ENCODE data around the gene MOV10. TPM values are rescaled to one million over a fixed set of nuclear protein-coding genes. Genes with fewer than 3 reads are reported as not detected.

Gene MOV10
- polyA plus RNA-seq, 1 donor from 2014 or later: 1.4 TPM

GRCh38 chr1:112634367-112634766 is 40.1 kb upstream of the MOV10 start:
- Histone ChIP-seq H3F3A (ENCODE audit: insufficient read depth, low read length, poor library complexity, severe bottlenecking) (no peaks in the 10 kb centered on the region), H3K9me2 (ENCODE audit: insufficient read depth, low read length) (no peaks in the 10 kb centered on the region), H3K4me2 (ENCODE audit: low read length) (no peak overlapping the region), H3K4me3 (ENCODE audit: low read length) (no peak overlapping the region), H3K9me3 (ENCODE audit: low read length) (no peaks in the 10 kb centered on the region), H4K20me1 (ENCODE audit: insufficient read depth) (peaks cover 3% of the 10 kb centered on the region), H3K36me3 (ENCODE audit: insufficient read depth, low read length) (no peaks in the 10 kb centered on the region), H2AFZ (ENCODE audit: low read depth, low read length) (no peak overlapping the region), H3K27ac (ENCODE audit: low read length) (no peak overlapping the region), H3K79me2 (replicated peaks; ENCODE audit: insufficient read depth, low read length) (peaks cover 83% of the 10 kb centered on the region), H3K9ac (ENCODE audit: low read length) (no peak overlapping the region), H3K27me3 (ENCODE audit: insufficient read depth, low read depth, low read length) (no peaks in the 10 kb centered on the region)
- TF ChIP-seq TAF1 (IDR thresholded peaks at IDR 0.05; ENCODE audit: low read depth) (no peak), SMC3 (conservative IDR thresholded peaks at IDR 0.05; ENCODE audit: poor library complexity) (no peak), CTCF (IDR thresholded peaks at IDR 0.05; ENCODE audit: poor library complexity, severe bottlenecking) (no peak), EP300 (conservative IDR thresholded peaks at IDR 0.05; ENCODE audit: poor library complexity, severe bottlenecking) (no peak), POLR2AphosphoS5 (IDR thresholded peaks at IDR 0.05) (no peak), MXI1 (conservative IDR thresholded peaks at IDR 0.05; ENCODE audit: poor library complexity, severe bottlenecking) (no peak), RAD21 (conservative IDR thresholded peaks at IDR 0.05) (no peak), REST (IDR thresholded peaks at IDR 0.05; ENCODE audit: borderline replicate concordance) (no peak), EZH2 (IDR thresholded peaks at IDR 0.05; ENCODE audit: borderline replicate concordance, insufficient read depth, low read length, poor library complexity, severe bottlenecking) (no peak)

GRCh38 chr1:112636056-112636455 is 38.4 kb upstream of the MOV10 start:
- Histone ChIP-seq H3K27me3 (ENCODE audit: insufficient read depth, low read depth, low read length) (no peaks in the 10 kb centered on the region), H4K20me1 (ENCODE audit: insufficient read depth) (no peaks in the 10 kb centered on the region), H3K9ac (ENCODE audit: low read length) (no peak overlapping the region), H3F3A (ENCODE audit: insufficient read depth, low read length, poor library complexity, severe bottlenecking) (no peaks in the 10 kb centered on the region), H3K4me2 (ENCODE audit: low read length) (no peak overlapping the region), H3K79me2 (replicated peaks; ENCODE audit: insufficient read depth, low read length) (peaks cover 70% of the 10 kb centered on the region), H3K9me2 (ENCODE audit: insufficient read depth, low read length) (no peaks in the 10 kb centered on the region), H3K9me3 (ENCODE audit: low read length) (no peaks in the 10 kb centered on the region), H3K36me3 (ENCODE audit: insufficient read depth, low read length) (no peaks in the 10 kb centered on the region), H2AFZ (ENCODE audit: low read depth, low read length) (no peak overlapping the region), H3K27ac (ENCODE audit: low read length) (no peak overlapping the region), H3K4me3 (ENCODE audit: low read length) (no peak overlapping the region)
- TF ChIP-seq EZH2 (IDR thresholded peaks at IDR 0.05; ENCODE audit: borderline replicate concordance, insufficient read depth, low read length, poor library complexity, severe bottlenecking): no peak
- TF ChIP-seq CTCF (IDR thresholded peaks at IDR 0.05; ENCODE audit: poor library complexity, severe bottlenecking): no peak
- no peak for TF ChIP-seq POLR2AphosphoS5 (IDR thresholded peaks at IDR 0.05)
- no peak for TF ChIP-seq MXI1 (conservative IDR thresholded peaks at IDR 0.05; ENCODE audit: poor library complexity, severe bottlenecking)
- no peak for TF ChIP-seq RAD21 (conservative IDR thresholded peaks at IDR 0.05)
- TF ChIP-seq EP300 (conservative IDR thresholded peaks at IDR 0.05; ENCODE audit: poor library complexity, severe bottlenecking): no peak
- no peak for TF ChIP-seq REST (IDR thresholded peaks at IDR 0.05; ENCODE audit: borderline replicate concordance)
- no peak for TF ChIP-seq TAF1 (IDR thresholded peaks at IDR 0.05; ENCODE audit: low read depth)
- TF ChIP-seq SMC3 (conservative IDR thresholded peaks at IDR 0.05; ENCODE audit: poor library complexity): no peak
